HL-60 (cell line): ENCODE measurements around the gene CAMKK2.
"Not testable (repeated sequence)": the region's sequence is repeated elsewhere in the genome, so short reads cannot be mapped to it uniquely, and the experiment has no call there.

Experiments used
- DNase-seq, 2 experiments: peaks; one replicate each; pipeline ENCODE4 v3.0.0-alpha.2; 2010 to 2020; ENCODE audit warnings: low read depth in 1 of 2, low spot score in 1 of 2
- H3K27ac ChIP-seq: fragments of 250-450 bp; sonication (Bioruptor Pico); replicated peaks from 2 replicates; pipeline ENCODE4 v1.5.1; 2020; ENCODE audit warnings: mild to moderate bottlenecking, moderate library complexity
- H3K27me3 ChIP-seq: fragments of 250-450 bp; sonication (Bioruptor Pico); 2 replicates; pipeline ENCODE4 v1.5.1; 2021; ENCODE audit warnings: mild to moderate bottlenecking, moderate library complexity; ENCODE audit not compliant: insufficient read depth, poor library complexity, severe bottlenecking
- H3K4me3 ChIP-seq: replicated peaks from 2 replicates; pipeline ENCODE4 v1.5.1; 2011; ENCODE audit warnings: mild to moderate bottlenecking, control low read depth, low read length; ENCODE audit not compliant: insufficient read depth
- GABPA ChIP-seq: IDR thresholded peaks from 2 replicates; pipeline ENCODE4 v1.6.1; 2012; ENCODE audit warnings: low read depth
- POLR2AphosphoS5 ChIP-seq: IDR thresholded peaks from 2 replicates; pipeline ENCODE4 v1.6.1; 2012; ENCODE audit warnings: low read depth
- SPI1 ChIP-seq: IDR thresholded peaks from 2 replicates; pipeline ENCODE4 v1.6.1; 2012; ENCODE audit warnings: low read depth, mild to moderate bottlenecking, borderline replicate concordance
- TF ChIP-seq, protein P1 (sequence below): IDR thresholded peaks from one replicate; pipeline ENCODE4 v1.5.1; 2011; ENCODE audit warnings: low read length, control low read depth, inconsistent platforms; ENCODE audit not compliant: insufficient read depth
- TF ChIP-seq, protein P2 (sequence below): IDR thresholded peaks from 2 replicates; pipeline ENCODE4 v1.6.1; 2012; ENCODE audit warnings: low read depth; ENCODE audit not compliant: insufficient replicate concordance

CAMKK2 gene

DNA sequence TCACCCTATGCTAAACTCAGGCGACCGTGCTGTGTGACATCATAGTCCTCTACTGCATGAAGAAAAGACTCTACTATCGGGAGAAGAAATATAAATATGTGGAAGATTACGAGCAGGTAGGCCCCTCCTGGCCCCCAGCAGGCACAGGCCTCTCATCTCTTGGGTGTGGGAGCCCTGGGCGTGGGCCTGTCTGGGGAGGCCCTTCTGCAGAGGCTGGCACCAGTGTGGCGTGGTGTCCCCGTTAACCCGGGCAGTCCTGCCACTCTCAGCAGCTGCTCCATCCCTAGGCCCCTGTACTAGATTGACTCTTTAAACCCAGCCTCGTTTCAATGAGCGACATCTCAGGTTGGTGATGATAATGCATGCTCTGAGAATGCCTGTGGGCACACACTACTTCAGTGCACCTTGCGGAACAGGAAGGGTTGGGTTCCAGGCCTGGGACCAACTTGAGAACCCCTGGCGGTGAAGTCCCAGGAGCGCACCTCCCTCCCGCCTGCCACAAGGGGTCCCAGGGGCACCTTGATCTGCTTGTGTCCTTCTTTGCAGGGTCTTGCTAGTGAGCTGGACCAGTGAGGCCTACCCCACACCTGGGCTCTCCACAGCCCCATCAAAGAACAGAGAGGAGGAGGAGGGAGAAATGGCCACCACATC, 63.4 kb downstream of the CAMKK2 start:
- DNase-seq, result no peak

DNA sequence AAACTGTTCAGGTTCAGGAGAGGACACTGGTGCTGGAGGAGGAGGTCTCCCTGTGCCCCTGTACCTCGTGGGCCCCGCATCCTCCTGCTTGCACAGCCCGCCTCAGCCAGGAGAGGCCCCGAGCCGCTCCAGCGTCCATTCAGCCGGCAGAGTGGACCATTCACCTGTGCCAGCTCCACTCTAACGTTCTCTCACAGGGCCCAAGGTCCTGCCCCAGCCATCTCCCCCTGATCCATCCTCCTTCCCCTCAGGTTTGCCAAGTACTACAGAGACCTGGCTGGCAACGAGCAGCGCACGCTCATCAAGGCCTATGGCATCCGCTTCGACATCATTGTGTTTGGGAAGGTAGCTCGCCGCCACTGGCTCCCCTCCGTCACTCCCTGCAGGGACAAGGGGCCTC, 64.3 kb downstream of the CAMKK2 start:
- Histone ChIP-seq H3K4me3 (no peak overlapping the region), H3K27ac (no peak overlapping the region), H3K27me3 (no peaks in the 10 kb centered on the region)
- no peak for DNase-seq
- TF ChIP-seq, protein P1, sequence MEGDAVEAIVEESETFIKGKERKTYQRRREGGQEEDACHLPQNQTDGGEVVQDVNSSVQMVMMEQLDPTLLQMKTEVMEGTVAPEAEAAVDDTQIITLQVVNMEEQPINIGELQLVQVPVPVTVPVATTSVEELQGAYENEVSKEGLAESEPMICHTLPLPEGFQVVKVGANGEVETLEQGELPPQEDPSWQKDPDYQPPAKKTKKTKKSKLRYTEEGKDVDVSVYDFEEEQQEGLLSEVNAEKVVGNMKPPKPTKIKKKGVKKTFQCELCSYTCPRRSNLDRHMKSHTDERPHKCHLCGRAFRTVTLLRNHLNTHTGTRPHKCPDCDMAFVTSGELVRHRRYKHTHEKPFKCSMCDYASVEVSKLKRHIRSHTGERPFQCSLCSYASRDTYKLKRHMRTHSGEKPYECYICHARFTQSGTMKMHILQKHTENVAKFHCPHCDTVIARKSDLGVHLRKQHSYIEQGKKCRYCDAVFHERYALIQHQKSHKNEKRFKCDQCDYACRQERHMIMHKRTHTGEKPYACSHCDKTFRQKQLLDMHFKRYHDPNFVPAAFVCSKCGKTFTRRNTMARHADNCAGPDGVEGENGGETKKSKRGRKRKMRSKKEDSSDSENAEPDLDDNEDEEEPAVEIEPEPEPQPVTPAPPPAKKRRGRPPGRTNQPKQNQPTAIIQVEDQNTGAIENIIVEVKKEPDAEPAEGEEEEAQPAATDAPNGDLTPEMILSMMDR, result no peak
- peak; percentile 61 for TF ChIP-seq POLR2AphosphoS5

More for the DNA sequence above, 63.4 kb downstream of the CAMKK2 start:
- H3K27ac ChIP-seq, result no peak overlapping the region
- no peak overlapping the region for H3K4me3 ChIP-seq
- H3K27me3 ChIP-seq, result no peaks in the 10 kb centered on the region
- TF ChIP-seq GABPA, result no peak
- no peak for TF ChIP-seq SPI1
- no peak for TF ChIP-seq POLR2AphosphoS5
- TF ChIP-seq, protein P1, result no peak
- TF ChIP-seq, protein P2, sequence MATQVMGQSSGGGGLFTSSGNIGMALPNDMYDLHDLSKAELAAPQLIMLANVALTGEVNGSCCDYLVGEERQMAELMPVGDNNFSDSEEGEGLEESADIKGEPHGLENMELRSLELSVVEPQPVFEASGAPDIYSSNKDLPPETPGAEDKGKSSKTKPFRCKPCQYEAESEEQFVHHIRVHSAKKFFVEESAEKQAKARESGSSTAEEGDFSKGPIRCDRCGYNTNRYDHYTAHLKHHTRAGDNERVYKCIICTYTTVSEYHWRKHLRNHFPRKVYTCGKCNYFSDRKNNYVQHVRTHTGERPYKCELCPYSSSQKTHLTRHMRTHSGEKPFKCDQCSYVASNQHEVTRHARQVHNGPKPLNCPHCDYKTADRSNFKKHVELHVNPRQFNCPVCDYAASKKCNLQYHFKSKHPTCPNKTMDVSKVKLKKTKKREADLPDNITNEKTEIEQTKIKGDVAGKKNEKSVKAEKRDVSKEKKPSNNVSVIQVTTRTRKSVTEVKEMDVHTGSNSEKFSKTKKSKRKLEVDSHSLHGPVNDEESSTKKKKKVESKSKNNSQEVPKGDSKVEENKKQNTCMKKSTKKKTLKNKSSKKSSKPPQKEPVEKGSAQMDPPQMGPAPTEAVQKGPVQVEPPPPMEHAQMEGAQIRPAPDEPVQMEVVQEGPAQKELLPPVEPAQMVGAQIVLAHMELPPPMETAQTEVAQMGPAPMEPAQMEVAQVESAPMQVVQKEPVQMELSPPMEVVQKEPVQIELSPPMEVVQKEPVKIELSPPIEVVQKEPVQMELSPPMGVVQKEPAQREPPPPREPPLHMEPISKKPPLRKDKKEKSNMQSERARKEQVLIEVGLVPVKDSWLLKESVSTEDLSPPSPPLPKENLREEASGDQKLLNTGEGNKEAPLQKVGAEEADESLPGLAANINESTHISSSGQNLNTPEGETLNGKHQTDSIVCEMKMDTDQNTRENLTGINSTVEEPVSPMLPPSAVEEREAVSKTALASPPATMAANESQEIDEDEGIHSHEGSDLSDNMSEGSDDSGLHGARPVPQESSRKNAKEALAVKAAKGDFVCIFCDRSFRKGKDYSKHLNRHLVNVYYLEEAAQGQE, result no peak

DNA sequence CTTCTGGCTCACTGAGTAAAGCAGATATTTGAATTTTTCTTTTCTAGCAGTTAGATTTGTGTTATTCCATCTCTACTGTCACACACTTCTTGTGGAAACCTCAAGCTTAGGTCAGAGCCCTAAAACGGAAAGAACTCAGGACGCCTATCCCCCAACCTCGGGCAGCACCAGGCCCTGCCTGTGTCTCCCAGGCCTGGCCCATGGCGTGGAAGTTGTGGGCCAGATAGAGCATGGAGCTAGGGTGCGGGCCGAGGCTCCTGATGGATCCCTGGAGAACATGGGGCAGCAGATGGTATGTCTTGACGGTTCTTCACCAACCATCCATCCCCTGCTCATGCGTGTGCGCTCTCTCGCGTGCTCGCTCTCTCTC, 66.0 kb downstream of the CAMKK2 start:
- DNase-seq, result no peak
- TF ChIP-seq POLR2AphosphoS5 (peak; percentile 16; the same call in 1 of the 2 replicates), SPI1 (no peak)
- TF ChIP-seq, protein P2, result no peak
- TF ChIP-seq, protein P1, result no peak
- Histone ChIP-seq H3K27me3 (no peaks in the 10 kb centered on the region), H3K4me3 (no peak overlapping the region), H3K27ac (no peak overlapping the region)

DNA sequence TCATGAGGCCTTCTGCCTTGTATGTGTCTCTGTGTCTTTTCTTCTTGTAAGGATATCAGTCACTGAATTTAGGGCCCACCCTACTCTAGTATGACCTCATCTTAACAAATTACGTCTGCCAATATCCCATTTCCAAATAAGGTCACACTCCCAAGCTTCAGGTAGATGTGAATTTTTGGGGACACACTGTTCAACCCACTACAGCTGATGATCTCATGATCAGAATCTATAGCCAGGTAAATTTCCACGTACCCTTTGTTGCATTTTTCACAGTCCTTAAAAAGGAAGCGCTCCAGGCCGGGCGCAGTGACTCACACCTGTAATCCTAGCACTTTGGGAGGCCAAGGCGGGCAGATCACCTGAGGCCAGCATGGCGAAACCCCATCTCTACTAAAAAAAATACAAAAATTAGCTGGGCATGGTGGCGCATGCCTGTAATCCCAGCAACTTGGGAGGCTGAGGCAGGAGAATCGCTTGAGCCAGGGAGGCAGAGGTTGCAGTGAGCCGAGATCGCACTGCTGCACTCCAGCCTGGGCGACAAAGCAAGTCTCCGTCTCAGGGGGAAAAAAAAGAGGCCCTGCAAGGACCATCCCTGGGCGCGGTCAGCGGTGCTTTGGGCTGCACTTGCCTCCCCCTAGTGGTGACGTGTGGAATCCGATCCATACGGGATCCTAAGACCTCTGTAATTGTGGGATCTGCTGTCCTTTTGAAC, 66.5 kb downstream of the CAMKK2 start:
- not testable (repeated sequence) for H3K27me3 ChIP-seq, H3K27ac ChIP-seq, H3K4me3 ChIP-seq
- peak in 1 of 2 experiments; percentile 69 for DNase-seq
- TF ChIP-seq, protein P1, result peak; percentile 93
